Spleen (tissue), 11 donors: ENCODE data around the gene GGACT. TPM values are rescaled to one million over a fixed set of nuclear protein-coding genes. Genes with fewer than 3 reads are reported as not detected.
A peak's percentile ranks its signal among the peaks of the same experiment; 100 is the strongest.

Source experiments
- DNase-seq: peaks from one replicate; pipeline ENCODE4 v3.0.0-alpha.2; 2020
- H3K27ac ChIP-seq, 8 donors: fragments of 200-600 bp; sonication (generic) in 7 of 8; 1 replicate in 4 of 8; 2 replicates in 4 of 8; pipeline versions ENCODE4 v1.5.0 to v1.8.0; 2016 to 2021; ENCODE audit warnings: inconsistent platforms in 4 of 8, mild to moderate bottlenecking in 4 of 8, moderate library complexity in 1 of 8
- H3K27me3 ChIP-seq, 7 donors: fragments of 200-600 bp; sonication (generic) in 6 of 7; replicated peaks in 1 of 7; 1 replicate in 4 of 7; 2 replicates in 3 of 7; pipeline versions ENCODE4 v1.5.0 to v1.8.0; 2016 to 2021; ENCODE audit warnings: inconsistent platforms in 3 of 7, mild to moderate bottlenecking in 1 of 7
- H3K36me3 ChIP-seq, 6 donors: fragments of 200-600 bp; sonication (generic) in 5 of 6; 1 replicate in 4 of 6; 2 replicates in 2 of 6; pipeline versions ENCODE4 v1.5.0 to v1.8.0; 2016 to 2021; ENCODE audit warnings: inconsistent platforms in 2 of 6
- H3K4me1 ChIP-seq, 6 donors: fragments of 200-600 bp; sonication (generic) in 5 of 6; 1 replicate in 3 of 6; 2 replicates in 3 of 6; pipeline versions ENCODE4 v1.5.0 to v1.8.0; 2016 to 2021; ENCODE audit warnings: inconsistent platforms in 3 of 6
- H3K4me3 ChIP-seq, 8 donors: fragments of 200-600 bp; sonication (generic) in 7 of 8; 1 replicate in 4 of 8; 2 replicates in 4 of 8; pipeline versions ENCODE4 v1.5.0 to v1.8.0; 2016 to 2021; ENCODE audit warnings: inconsistent platforms in 4 of 8, mild to moderate bottlenecking in 4 of 8, moderate library complexity in 2 of 8
- H3K9me3 ChIP-seq, 8 donors: fragments of 200-600 bp; sonication (generic) in 7 of 8; 1 replicate in 4 of 8; 2 replicates in 4 of 8; pipeline versions ENCODE4 v1.5.0 to v1.8.0; 2016 to 2021; ENCODE audit warnings: inconsistent platforms in 4 of 8
- POLR2A ChIP-seq, 3 donors: fragments of 450-650 bp; IDR thresholded peaks; one replicate each; pipeline ENCODE4 v1.5.1; 2017; ENCODE audit warnings: antibody characterized with exemption in 3 of 3, mild to moderate bottlenecking in 1 of 3
- POLR2AphosphoS5 ChIP-seq, 3 donors: sonication (generic); formaldehyde crosslinking; IDR thresholded peaks; one replicate each; pipeline ENCODE4 v1.5.1; 2017; ENCODE audit warnings: antibody characterized with exemption in 3 of 3
- WGBS, 5 donors: extraction: QIAGEN DNeasy Blood & Tissue Kit in 3 of 5; methylation state at CpG; one replicate each; pipeline versions ENCODE4 v1.1.5 to v1.1.7; 2013 to 2018; 5-methylcytosine and 5-hydroxymethylcytosine counted together
- intact Hi-C: fragments of 100-400 bp; cut with DNase I; formaldehyde crosslinking; loops from one replicate; pipeline ENCODE4 v1.15.0; 2023; ENCODE audit warnings: low total_unique reads
- polyA plus RNA-seq, 3 donors: library from polyadenylated mRNA; stranded (reverse); fragments of 200-250 nt; gene quantifications; one replicate each; pipeline ENCODE4 v1.2.1, GENCODE V29; 2013
- total RNA-seq, 7 donors: library from RNA; depleted of rRNA in 3 of 7; stranded (reverse); fragments of >200 nt in 3 of 7; fragmentation: NEBNext Ultra II Directional in 4 of 7; extraction: Animal tissue kit (Norgen Biotek cat#: 25700) in 4 of 7; gene quantifications; one replicate each; pipeline versions ENCODE4 v1.1.0 to v1.2.1, GENCODE V29; 2016 to 2021
- TF ChIP-seq, protein P1 (sequence below), 11 experiments: fragments of 200-600 bp in 7 of 11; fragments of 450-650 bp in 4 of 11; sonication (generic) in 4 of 11; IDR thresholded peaks in 8 of 11; conservative IDR thresholded peaks in 3 of 11; 1 replicate in 7 of 11; 2 replicates in 4 of 11; pipeline versions ENCODE4 v1.4.0 to v1.8.0; 2016 to 2021; ENCODE audit warnings: antibody characterized with exemption in 11 of 11, inconsistent platforms in 4 of 11, mild to moderate bottlenecking in 1 of 11
- donor health status: healthy with polysubstance abuse.
- donor health status: DM: no; HTN: no; CAD: no; lungs with moderate emphysema.
- donor health status: DM: no; HTN: no; CAD: no.
- donor health status: Bipolar disorder and iron deficiency.
- donor health status: healthy.
- donor health status: DM: no; HTN: no; CAD: no.
- donor health status: DM: yes; HTN: yes; CAD: no.

GGACT gene
- total and polyA plus RNA-seq, 10 donors, result 1.9 to 19.7 (median 3.9) TPM

DNA sequence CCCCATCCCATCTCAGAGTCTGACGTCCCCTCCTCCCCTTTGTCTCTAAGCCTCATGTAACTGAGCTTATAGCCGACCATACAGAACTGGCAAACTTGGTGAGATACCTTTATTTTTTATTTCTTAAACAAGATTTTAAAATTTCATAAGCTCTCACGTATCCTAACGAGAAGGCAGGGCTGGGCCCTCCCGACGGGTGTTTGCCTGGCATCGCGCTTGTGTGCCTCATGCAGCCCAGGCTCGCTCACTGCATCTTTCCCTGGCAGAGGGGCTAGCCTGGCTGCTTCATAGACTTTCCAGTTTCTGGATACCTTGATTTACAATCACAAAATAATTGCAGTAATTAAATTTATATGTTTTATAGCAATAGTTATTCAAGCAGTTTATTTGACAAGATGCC, 69.0 kb downstream of the GGACT start:
- H3K27me3 ChIP-seq, result peaks cover 0 to 11% (median 0%) of the 10 kb centered on the region in 7 donors
- intact Hi-C loops, result loop anchor here (5.0 to 10.0 kb wide), 2 partner anchors 285 to 862 kb away; no protein-coding TSS in a partner anchor
- no peak overlapping the region for H3K27ac ChIP-seq
- DNase-seq, result no peak
- TF ChIP-seq POLR2AphosphoS5 (IDR thresholded peaks at IDR 0.05), result no peak
- TF ChIP-seq, protein P1, sequence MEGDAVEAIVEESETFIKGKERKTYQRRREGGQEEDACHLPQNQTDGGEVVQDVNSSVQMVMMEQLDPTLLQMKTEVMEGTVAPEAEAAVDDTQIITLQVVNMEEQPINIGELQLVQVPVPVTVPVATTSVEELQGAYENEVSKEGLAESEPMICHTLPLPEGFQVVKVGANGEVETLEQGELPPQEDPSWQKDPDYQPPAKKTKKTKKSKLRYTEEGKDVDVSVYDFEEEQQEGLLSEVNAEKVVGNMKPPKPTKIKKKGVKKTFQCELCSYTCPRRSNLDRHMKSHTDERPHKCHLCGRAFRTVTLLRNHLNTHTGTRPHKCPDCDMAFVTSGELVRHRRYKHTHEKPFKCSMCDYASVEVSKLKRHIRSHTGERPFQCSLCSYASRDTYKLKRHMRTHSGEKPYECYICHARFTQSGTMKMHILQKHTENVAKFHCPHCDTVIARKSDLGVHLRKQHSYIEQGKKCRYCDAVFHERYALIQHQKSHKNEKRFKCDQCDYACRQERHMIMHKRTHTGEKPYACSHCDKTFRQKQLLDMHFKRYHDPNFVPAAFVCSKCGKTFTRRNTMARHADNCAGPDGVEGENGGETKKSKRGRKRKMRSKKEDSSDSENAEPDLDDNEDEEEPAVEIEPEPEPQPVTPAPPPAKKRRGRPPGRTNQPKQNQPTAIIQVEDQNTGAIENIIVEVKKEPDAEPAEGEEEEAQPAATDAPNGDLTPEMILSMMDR (IDR thresholded peaks at IDR 0.05 in 8 of 11, conservative IDR thresholded peaks at IDR 0.05 in 3 of 11), result no peak
- TF ChIP-seq POLR2A (IDR thresholded peaks at IDR 0.05), result no peak
- H3K36me3 ChIP-seq, result peaks cover 0 to 8% (median 0%) of the 10 kb centered on the region in 6 donors
- H3K4me1 ChIP-seq, result peaks cover 0 to 31% (median 8%) of the 10 kb centered on the region in 6 donors
- H3K9me3 ChIP-seq, result no peaks in the 10 kb centered on the region
- H3K4me3 ChIP-seq, result no peak overlapping the region
- WGBS, 5 donors, result 95 to 99% (median 97%) methylated on average over 9 of the region's 9 CpGs

DNA sequence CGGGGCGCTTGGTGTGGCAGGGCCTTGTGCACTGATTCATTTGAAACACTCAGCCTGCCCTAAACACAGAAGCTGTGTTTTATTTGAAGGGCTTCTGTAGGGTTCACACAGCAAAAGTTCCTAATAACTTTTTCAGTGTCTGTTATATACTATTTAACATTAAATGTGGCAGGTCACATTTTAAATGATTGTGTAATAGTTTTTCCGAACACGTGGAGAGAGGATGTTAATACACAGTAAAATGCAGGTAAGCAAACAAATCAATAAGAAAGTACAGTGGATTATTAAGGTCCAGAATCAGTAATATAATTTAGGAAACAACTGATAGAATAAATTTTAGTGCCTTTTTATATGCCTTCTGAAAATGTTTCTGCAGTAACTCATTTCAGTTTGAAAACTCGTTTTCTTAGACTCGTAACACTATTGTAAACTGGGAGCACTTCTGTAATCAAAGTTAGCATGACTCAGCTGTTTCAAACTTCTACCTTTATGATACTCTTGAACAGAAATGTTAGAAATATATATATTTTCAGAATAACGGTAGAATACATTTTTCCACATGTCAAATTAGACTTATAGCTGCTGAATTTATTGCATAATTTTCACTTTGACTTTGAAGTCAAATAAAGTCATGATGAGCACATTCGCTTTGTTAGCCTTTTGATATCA, 70.1 kb downstream of the GGACT start:
- peaks cover 0 to 38% (median 13%) of the 10 kb centered on the region in 6 donors for H3K4me1 ChIP-seq
- H3K27me3 ChIP-seq, result peaks cover 0 to 11% (median 0%) of the 10 kb centered on the region in 7 donors
- H3K9me3 ChIP-seq, result no peaks in the 10 kb centered on the region
- no peak overlapping the region for H3K27ac ChIP-seq
- intact Hi-C loops, result loop anchor here (5.0 to 10.0 kb wide), 2 partner anchors 284 to 861 kb away; no protein-coding TSS in a partner anchor
- H3K4me3 ChIP-seq, result no peak overlapping the region
- DNase-seq, result no peak
- TF ChIP-seq POLR2A (IDR thresholded peaks at IDR 0.05) (no peak), POLR2AphosphoS5 (IDR thresholded peaks at IDR 0.05) (no peak)
- TF ChIP-seq, protein P1 (IDR thresholded peaks at IDR 0.05 in 8 of 11, conservative IDR thresholded peaks at IDR 0.05 in 3 of 11), result no peak
- peaks cover 0 to 8% (median 0%) of the 10 kb centered on the region in 6 donors for H3K36me3 ChIP-seq
- 86 to 95% (median 89%) methylated on average over 8 of the region's 8 CpGs for WGBS, 5 donors

DNA sequence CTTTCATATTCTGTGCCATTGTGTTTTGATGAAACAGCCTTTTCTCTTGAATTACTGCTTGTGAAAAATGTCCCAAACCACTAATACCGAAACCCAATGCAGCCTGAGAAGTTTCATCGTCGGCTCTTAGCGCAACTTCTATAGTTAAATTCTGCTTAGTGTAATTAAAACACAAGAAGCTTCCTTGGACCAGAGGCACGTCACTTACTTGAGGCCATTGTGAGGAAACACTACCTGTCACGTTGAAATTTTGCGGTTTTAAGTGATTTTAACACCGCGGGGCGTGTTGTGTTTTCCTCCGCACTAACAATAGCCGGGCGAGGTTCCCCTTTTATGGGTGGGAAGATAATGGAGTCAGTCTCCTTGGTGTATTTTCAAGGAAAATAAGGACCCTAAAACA, 70.9 kb downstream of the GGACT start:
- intact Hi-C loops, result loop anchor here (5.0 to 10.0 kb wide), 2 partner anchors 283 to 860 kb away; no protein-coding TSS in a partner anchor
- TF ChIP-seq POLR2A (IDR thresholded peaks at IDR 0.05) (no peak), POLR2AphosphoS5 (IDR thresholded peaks at IDR 0.05) (no peak)
- TF ChIP-seq, protein P1 (IDR thresholded peaks at IDR 0.05 in 8 of 11, conservative IDR thresholded peaks at IDR 0.05 in 3 of 11), result no peak

DNA sequence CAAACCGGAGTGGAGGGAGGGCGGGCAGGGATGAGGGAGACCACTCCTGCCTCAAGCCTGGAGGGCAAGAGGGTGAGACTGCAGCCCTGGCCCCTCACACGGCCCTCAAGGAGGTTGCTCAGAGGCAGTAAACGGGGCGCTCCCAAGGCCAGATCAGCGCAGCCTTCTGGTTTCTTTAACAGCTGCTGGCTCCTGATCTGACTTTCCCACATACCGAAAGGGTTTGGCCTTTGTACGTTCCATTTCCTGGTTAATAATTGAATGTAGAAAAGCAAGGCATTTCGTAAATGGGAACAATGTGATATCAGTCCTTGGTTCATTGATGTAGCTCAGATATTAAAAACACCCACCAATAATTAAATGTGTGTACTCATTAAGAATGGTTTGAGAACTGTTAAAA, 71.5 kb downstream of the GGACT start:
- peak overlapping the region in 1 of 8 donors; percentile 18 for H3K4me3 ChIP-seq
- TF ChIP-seq POLR2AphosphoS5 (IDR thresholded peaks at IDR 0.05) (no peak), POLR2A (IDR thresholded peaks at IDR 0.05) (no peak)
- TF ChIP-seq, protein P1 (IDR thresholded peaks at IDR 0.05 in 8 of 11, conservative IDR thresholded peaks at IDR 0.05 in 3 of 11), result no peak
- intact Hi-C loops, result loop anchor here (5.0 to 10.0 kb wide), 2 partner anchors 282 to 860 kb away; no protein-coding TSS in a partner anchor
- 78 to 86% (median 84%) methylated on average over 9 of the region's 9 CpGs for WGBS, 5 donors
- peaks cover 0 to 34% (median 13%) of the 10 kb centered on the region in 6 donors for H3K4me1 ChIP-seq
- peaks cover 0 to 8% (median 0%) of the 10 kb centered on the region in 6 donors for H3K36me3 ChIP-seq
- no peaks in the 10 kb centered on the region for H3K9me3 ChIP-seq
- peak overlapping the region in 2 of 8 donors; percentile 33 to 46 for H3K27ac ChIP-seq
- no peak for DNase-seq
- H3K27me3 ChIP-seq, result peaks cover 0 to 6% (median 0%) of the 10 kb centered on the region in 7 donors

More for the DNA sequence above, 70.9 kb downstream of the GGACT start:
- H3K36me3 ChIP-seq, result peaks cover 0 to 8% (median 0%) of the 10 kb centered on the region in 6 donors
- peaks cover 0 to 11% (median 0%) of the 10 kb centered on the region in 7 donors for H3K27me3 ChIP-seq
- no peak for DNase-seq
- H3K4me3 ChIP-seq, result peak overlapping the region in 1 of 8 donors; percentile 18
- H3K4me1 ChIP-seq, result peaks cover 0 to 38% (median 13%) of the 10 kb centered on the region in 6 donors
- H3K27ac ChIP-seq, result peak overlapping the region in 3 of 8 donors; percentile 33 to 46 (median 42)
- 41 to 64% (median 52%) methylated on average over 13 of the region's 13 CpGs for WGBS, 5 donors
- H3K9me3 ChIP-seq, result no peaks in the 10 kb centered on the region
